IMR-90 (cell line): ENCODE data around the gene GLP2R. TPM values are rescaled to one million over a fixed set of nuclear protein-coding genes. Genes with fewer than 3 reads are reported as not detected.

ENCODE experiments used
- ATAC-seq: fragments of 200-7000 bp; cut with Tn5 transposase; 2 replicates; pipeline ENCODE4 v1.9.1; 2020; ENCODE audit warnings: low read depth, mild to moderate bottlenecking, moderate library complexity
- BruUV-seq: library from RNA; stranded (reverse); fragments of 400-500 nt; replicated peaks from 2 replicates; lab custom pipeline; 2021; lab: Mats Ljungman, UMichigan
- CTCF ChIA-PET: fragments of 300-600 bp; formaldehyde crosslinking; extraction: SDS; loops from one replicate; lab custom pipeline; 2021; ENCODE audit warnings: antibody characterized with exemption; lab: Yijun Ruan, JAX
- POLR2A ChIA-PET: fragments of 300-600 bp; sonication (Branson Sonifier 250); formaldehyde crosslinking; loops from one replicate; lab custom pipeline; 2022; ENCODE audit warnings: antibody characterized with exemption; ENCODE audit not compliant: unreplicated experiment; lab: Charles Lee
- DNase-seq: peaks from one replicate; pipeline ENCODE4 v3.0.0; 2013
- H2AFZ ChIP-seq: replicated peaks from 2 replicates; pipeline ENCODE3; 2013; ENCODE audit warnings: low read length, mild to moderate bottlenecking; ENCODE audit not compliant: poor library complexity
- H2AK5ac ChIP-seq: 2 replicates; pipeline ENCODE4 v1.6.1; 2013; ENCODE audit warnings: low read depth, low read length, inconsistent platforms
- H2AK9ac ChIP-seq: replicated peaks from 2 replicates; pipeline ENCODE3; 2013; ENCODE audit warnings: mild to moderate bottlenecking, low read depth, low read length, moderate library complexity; ENCODE audit not compliant: poor library complexity
- H2BK120ac ChIP-seq: 2 replicates; pipeline ENCODE4 v1.6.1; 2013; ENCODE audit warnings: low read depth, low read length, inconsistent platforms
- H2BK15ac ChIP-seq: 3 replicates; pipeline ENCODE4 v1.6.1; 2013; ENCODE audit warnings: low read depth, low read length, inconsistent platforms
- H2BK20ac ChIP-seq: 2 replicates; pipeline ENCODE4 v1.6.1; 2013; ENCODE audit warnings: low read depth, mild to moderate bottlenecking, inconsistent platforms, low read length, moderate library complexity
- H2BK5ac ChIP-seq: 2 replicates; pipeline ENCODE4 v1.6.1; 2013; ENCODE audit warnings: mild to moderate bottlenecking, low read depth, low read length, inconsistent platforms; ENCODE audit not compliant: poor library complexity, severe bottlenecking
- H3K14ac ChIP-seq: replicated peaks from 2 replicates; pipeline ENCODE4 v1.6.1; 2013; ENCODE audit warnings: low read depth, low read length, inconsistent platforms
- H3K18ac ChIP-seq: 2 replicates; pipeline ENCODE4 v1.6.1; 2013; ENCODE audit warnings: low read depth, low read length, control low read depth
- H3K23ac ChIP-seq: 2 replicates; pipeline ENCODE4 v1.6.1; 2013; ENCODE audit warnings: low read depth, low read length, inconsistent platforms
- H3K27ac ChIP-seq: 2 replicates; pipeline ENCODE4 v1.5.1; 2013; ENCODE audit warnings: mild to moderate bottlenecking, control low read depth, low read length; ENCODE audit not compliant: insufficient read depth
- H3K27me3 ChIP-seq: 2 replicates; pipeline ENCODE4 v1.6.1; 2013; ENCODE audit warnings: low read length; ENCODE audit not compliant: control insufficient read depth, insufficient read depth
- H3K36me3 ChIP-seq: 2 replicates; pipeline ENCODE4 v1.6.1; 2013; ENCODE audit warnings: low read length, mixed read lengths; ENCODE audit not compliant: control insufficient read depth, insufficient read depth
- H3K4ac ChIP-seq: 2 replicates; pipeline ENCODE4 v1.6.1; 2013; ENCODE audit warnings: low read depth, low read length, inconsistent platforms
- H3K4me1 ChIP-seq: 2 replicates; pipeline ENCODE4 v1.6.1; 2013; ENCODE audit warnings: low read length, mixed read lengths; ENCODE audit not compliant: control insufficient read depth, insufficient read depth
- H3K4me2 ChIP-seq: 2 replicates; pipeline ENCODE4 v1.6.1; 2013; ENCODE audit warnings: low read depth, mild to moderate bottlenecking, control low read depth, low read length, moderate library complexity
- H3K4me3 ChIP-seq: 2 replicates; pipeline ENCODE4 v1.5.1; 2013; ENCODE audit warnings: low read depth, mild to moderate bottlenecking, control low read depth, low read length, moderate library complexity; ENCODE audit not compliant: insufficient read depth
- H3K56ac ChIP-seq: 2 replicates; pipeline ENCODE4 v1.6.1; 2013; ENCODE audit warnings: low read length, inconsistent platforms; ENCODE audit not compliant: insufficient read depth; ENCODE audit errors: extremely low read depth
- H3K79me1 ChIP-seq, 2 experiments: 2 replicates each; pipeline ENCODE4 v1.6.1; 2013; ENCODE audit warnings: low read length in 2 of 2, inconsistent platforms in 1 of 2, low read depth in 1 of 2
- H3K9ac ChIP-seq: 2 replicates; pipeline ENCODE4 v1.6.1; 2013; ENCODE audit warnings: low read depth, low read length, control low read depth
- H3K9me1 ChIP-seq: 2 replicates; pipeline ENCODE4 v1.6.1; 2013; ENCODE audit warnings: low read length, inconsistent platforms; ENCODE audit not compliant: insufficient read depth
- H3K9me3 ChIP-seq: 2 replicates; pipeline ENCODE4 v1.6.1; 2013; ENCODE audit warnings: low read length; ENCODE audit not compliant: control insufficient read depth, insufficient read depth
- H4K20me1 ChIP-seq: 2 replicates; pipeline ENCODE4 v1.6.1; 2013; ENCODE audit warnings: low read length, inconsistent platforms; ENCODE audit not compliant: insufficient read depth
- H4K5ac ChIP-seq: 2 replicates; pipeline ENCODE4 v1.6.1; 2013; ENCODE audit warnings: mild to moderate bottlenecking, low read depth, low read length, control low read depth
- H4K8ac ChIP-seq, 2 experiments: 2 replicates each; pipeline ENCODE4 v1.6.1; 2013; ENCODE audit warnings: low read depth in 2 of 2, low read length in 2 of 2, control low read depth in 1 of 2, inconsistent platforms in 1 of 2
- H4K91ac ChIP-seq: 2 replicates; pipeline ENCODE4 v1.6.1; 2013; ENCODE audit warnings: low read depth, low read length, inconsistent platforms; ENCODE audit not compliant: insufficient read depth
- CEBPB ChIP-seq: IDR thresholded peaks from 2 replicates; pipeline ENCODE4 v1.6.1; 2012; ENCODE audit warnings: low read depth, low read length, improper control_type of control experiment
- FOS ChIP-seq: fragments of 150-350 bp; IDR thresholded peaks from 2 replicates; pipeline ENCODE4 v1.6.1; 2016; ENCODE audit warnings: low read depth, low read length
- RAD21 ChIP-seq: IDR thresholded peaks from 2 replicates; pipeline ENCODE4 v1.6.1; 2012; ENCODE audit warnings: low read length, improper control_type of control experiment
- RCOR1 ChIP-seq: IDR thresholded peaks from 2 replicates; pipeline ENCODE4 v1.6.1; 2012; ENCODE audit warnings: mild to moderate bottlenecking, low read length, improper control_type of control experiment; ENCODE audit not compliant: insufficient replicate concordance
- RFX5 ChIP-seq: IDR thresholded peaks from 2 replicates; pipeline ENCODE4 v1.8.0; 2012; ENCODE audit warnings: low read depth, mild to moderate bottlenecking, low read length, moderate library complexity
- WGBS, 2 experiments: methylation state at CpG; one replicate each; pipeline versions ENCODE4 v1.1.5 to v1.1.7; 2013; ENCODE audit warnings: missing lambda C conversion rate in 2 of 2; ENCODE audit not compliant: insufficient read length in 1 of 2; ENCODE audit errors: extremely low coverage in 2 of 2; 5-methylcytosine and 5-hydroxymethylcytosine counted together
- dilution Hi-C: fragments of 300-500 bp; cut with HindIII; formaldehyde crosslinking; loops from one replicate; pipeline ENCODE4 v1.14.3; 2018; ENCODE audit warnings: low sequenced_read_pairs; ENCODE audit not compliant: unreplicated experiment
- in situ Hi-C: fragments of 300-500 bp; cut with MboI; formaldehyde crosslinking; loops from 3 replicates; pipeline ENCODE4 v1.14.3; 2019; ENCODE audit warnings: low sequenced_read_pairs, inconsistent platforms, mixed read lengths
- intact Hi-C: fragments of 100-400 bp; cut with micrococcal nuclease; formaldehyde crosslinking; loops from 2 replicates; pipeline ENCODE4 v1.10.0; 2022
- polyA plus RNA-seq, 3 experiments: library from polyadenylated mRNA; depleted of rRNA; stranded (reverse); fragments of >200 nt; gene quantifications; 2 replicates each; pipeline ENCODE4 v1.2.3, GENCODE V29; 2012; ENCODE audit warnings: low replicate concordance in 1 of 3
- total RNA-seq: library from RNA; depleted of rRNA; stranded (reverse); fragments of >200 nt; gene quantifications from 2 replicates; pipeline ENCODE4 v1.2.3, GENCODE V29; 2012
- TF ChIP-seq, protein P1 (sequence below): fragments of 150-350 bp; IDR thresholded peaks from 2 replicates; pipeline ENCODE4 v1.6.1; 2016; ENCODE audit warnings: low read depth, mild to moderate bottlenecking, low read length, moderate library complexity, borderline replicate concordance
- TF ChIP-seq, protein P2 (sequence below): fragments of 150-350 bp; IDR thresholded peaks from 2 replicates; pipeline ENCODE4 v1.6.1; 2017; ENCODE audit warnings: mild to moderate bottlenecking, antibody characterized with exemption, low read length, low read depth

The GLP2R gene
- total and polyA plus RNA-seq, 2 of the 4 experiments (the other 2 are of a cell fraction): 0.07 TPM; not detected in 1

DNA sequence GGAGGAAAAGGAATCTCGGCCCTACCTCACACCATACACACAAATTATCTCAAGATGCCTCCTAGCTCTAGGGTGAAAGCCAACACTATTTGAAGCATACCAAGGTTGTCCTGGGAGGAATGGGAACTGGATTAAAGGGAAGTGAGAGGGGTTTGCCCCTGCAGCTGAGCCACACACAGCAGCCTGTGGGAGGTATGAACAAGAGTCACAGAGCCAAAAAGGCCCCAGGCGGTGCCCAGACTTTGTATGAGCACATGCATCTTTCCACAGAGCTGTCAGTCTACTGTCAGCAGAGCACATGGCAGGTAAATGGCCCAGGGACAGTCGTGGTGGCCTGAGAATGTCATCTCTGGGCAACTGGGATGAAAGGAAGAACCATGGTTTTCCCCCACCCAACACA is 110.4 kb downstream of the GLP2R start:
- Histone ChIP-seq H3K23ac (no peak overlapping the region), H3K14ac (no peak overlapping the region), H2BK20ac (no peak overlapping the region), H2BK15ac (no peak overlapping the region), H3K9me3 (peaks cover 6% of the 10 kb centered on the region), H4K20me1 (no peaks in the 10 kb centered on the region), H3K18ac (no peak overlapping the region), H2BK5ac (no peak overlapping the region), H2AK9ac (no peak overlapping the region), H3K79me1 (no peaks in the 10 kb centered on the region), H3K27me3 (no peaks in the 10 kb centered on the region), H3K27ac (no peak overlapping the region), H4K91ac (no peak overlapping the region), H3K4me1 (no peaks in the 10 kb centered on the region; the same call in 1 of the 2 replicates), H2AFZ (no peak overlapping the region), H3K4me3 (no peak overlapping the region), H4K8ac (no peak overlapping the region), H3K9me1 (peaks cover 3% of the 10 kb centered on the region; the same call in 1 of the 2 replicates), H2BK120ac (no peak overlapping the region), H3K56ac (no peak overlapping the region), H3K4me2 (no peak overlapping the region), H4K5ac (no peak overlapping the region), H3K36me3 (peaks cover 5% of the 10 kb centered on the region; the same call in 1 of the 2 replicates), H2AK5ac (no peak overlapping the region), H3K4ac (no peak overlapping the region), H3K9ac (no peak overlapping the region)
- no TSS peak for BruUV-seq
- ATAC-seq (no peak), DNase-seq (no peak)
- no CpG with 5 or more reads among the region's 3 CpGs for WGBS, 2 experiments
- CTCF ChIA-PET: interaction anchor here (0.5 to 1.0 kb wide), 2 partner anchors 32 to 207 kb away, joined by 3 read pairs; no protein-coding TSS in a partner anchor
- POLR2A ChIA-PET: no interaction called here
- intact Hi-C loops (no loop called here), in situ Hi-C loops (no loop called here), dilution Hi-C loops (no loop called here)
- TF ChIP-seq CEBPB: no peak
- TF ChIP-seq FOS: no peak
- TF ChIP-seq, protein P1, sequence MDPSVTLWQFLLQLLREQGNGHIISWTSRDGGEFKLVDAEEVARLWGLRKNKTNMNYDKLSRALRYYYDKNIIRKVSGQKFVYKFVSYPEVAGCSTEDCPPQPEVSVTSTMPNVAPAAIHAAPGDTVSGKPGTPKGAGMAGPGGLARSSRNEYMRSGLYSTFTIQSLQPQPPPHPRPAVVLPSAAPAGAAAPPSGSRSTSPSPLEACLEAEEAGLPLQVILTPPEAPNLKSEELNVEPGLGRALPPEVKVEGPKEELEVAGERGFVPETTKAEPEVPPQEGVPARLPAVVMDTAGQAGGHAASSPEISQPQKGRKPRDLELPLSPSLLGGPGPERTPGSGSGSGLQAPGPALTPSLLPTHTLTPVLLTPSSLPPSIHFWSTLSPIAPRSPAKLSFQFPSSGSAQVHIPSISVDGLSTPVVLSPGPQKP: no peak
- TF ChIP-seq RCOR1: no peak
- no peak for TF ChIP-seq RFX5
- TF ChIP-seq, protein P2, sequence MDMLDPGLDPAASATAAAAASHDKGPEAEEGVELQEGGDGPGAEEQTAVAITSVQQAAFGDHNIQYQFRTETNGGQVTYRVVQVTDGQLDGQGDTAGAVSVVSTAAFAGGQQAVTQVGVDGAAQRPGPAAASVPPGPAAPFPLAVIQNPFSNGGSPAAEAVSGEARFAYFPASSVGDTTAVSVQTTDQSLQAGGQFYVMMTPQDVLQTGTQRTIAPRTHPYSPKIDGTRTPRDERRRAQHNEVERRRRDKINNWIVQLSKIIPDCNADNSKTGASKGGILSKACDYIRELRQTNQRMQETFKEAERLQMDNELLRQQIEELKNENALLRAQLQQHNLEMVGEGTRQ: no peak
- TF ChIP-seq RAD21: no peak
